ENCODE measurements around the gene NFXL1.

DNA sequence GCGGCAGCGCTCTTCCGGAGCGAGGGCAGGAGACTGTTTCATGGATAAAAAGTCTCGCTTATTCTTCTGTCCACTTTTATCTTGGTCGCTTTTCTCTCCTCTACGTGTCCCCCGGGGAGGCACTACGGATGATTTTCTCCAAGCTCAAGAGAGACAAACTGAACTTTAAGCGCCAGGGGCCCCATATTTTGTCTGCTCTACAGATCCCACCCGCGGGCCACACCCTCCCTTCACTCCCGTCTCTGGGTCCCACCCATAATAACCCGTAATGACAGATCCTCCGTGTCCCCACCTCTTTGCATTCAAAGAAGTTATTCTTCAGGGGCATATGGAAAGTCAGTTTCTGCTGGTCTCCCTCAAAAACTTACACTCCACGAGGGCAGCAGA is 76.5 kb downstream of the NFXL1 start, which contains the start of gene CORIN:
- TF ChIP-seq, protein P1, sequence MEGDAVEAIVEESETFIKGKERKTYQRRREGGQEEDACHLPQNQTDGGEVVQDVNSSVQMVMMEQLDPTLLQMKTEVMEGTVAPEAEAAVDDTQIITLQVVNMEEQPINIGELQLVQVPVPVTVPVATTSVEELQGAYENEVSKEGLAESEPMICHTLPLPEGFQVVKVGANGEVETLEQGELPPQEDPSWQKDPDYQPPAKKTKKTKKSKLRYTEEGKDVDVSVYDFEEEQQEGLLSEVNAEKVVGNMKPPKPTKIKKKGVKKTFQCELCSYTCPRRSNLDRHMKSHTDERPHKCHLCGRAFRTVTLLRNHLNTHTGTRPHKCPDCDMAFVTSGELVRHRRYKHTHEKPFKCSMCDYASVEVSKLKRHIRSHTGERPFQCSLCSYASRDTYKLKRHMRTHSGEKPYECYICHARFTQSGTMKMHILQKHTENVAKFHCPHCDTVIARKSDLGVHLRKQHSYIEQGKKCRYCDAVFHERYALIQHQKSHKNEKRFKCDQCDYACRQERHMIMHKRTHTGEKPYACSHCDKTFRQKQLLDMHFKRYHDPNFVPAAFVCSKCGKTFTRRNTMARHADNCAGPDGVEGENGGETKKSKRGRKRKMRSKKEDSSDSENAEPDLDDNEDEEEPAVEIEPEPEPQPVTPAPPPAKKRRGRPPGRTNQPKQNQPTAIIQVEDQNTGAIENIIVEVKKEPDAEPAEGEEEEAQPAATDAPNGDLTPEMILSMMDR (IDR thresholded peaks at IDR 0.05) = no peak
- no peak for TF ChIP-seq EP300 (IDR thresholded peaks at IDR 0.05)
